SJSA1 (cell line): Measurements from ENCODE around the gene P3H2. TPM values are rescaled to one million over a fixed set of nuclear protein-coding genes. Genes with fewer than 3 reads are reported as not detected.
A peak's percentile ranks its signal among the peaks of the same experiment; 100 is the strongest.
"Not testable (repeated sequence)": the region's sequence is repeated elsewhere in the genome, so short reads cannot be mapped to it uniquely, and the experiment has no call there.

Source experiments
- DNase-seq, 2 experiments: peaks; one replicate each; pipeline ENCODE4 v3.0.0-alpha.2; 2015 to 2020; ENCODE audit warnings: low spot score in 2 of 2, low read depth in 1 of 2
- H3K27ac ChIP-seq: fragments of 250-450 bp; sonication (Bioruptor Pico); 2 replicates; pipeline ENCODE4 v1.5.1; 2020; ENCODE audit warnings: mild to moderate bottlenecking, moderate library complexity
- H3K27me3 ChIP-seq: fragments of 250-450 bp; sonication (Bioruptor Pico); replicated peaks from 2 replicates; pipeline ENCODE4 v1.5.1; 2020; ENCODE audit warnings: mild to moderate bottlenecking, moderate library complexity
- H3K36me3 ChIP-seq: fragments of 250-450 bp; sonication (Bioruptor Pico); 2 replicates; pipeline ENCODE4 v1.5.1; 2020; ENCODE audit warnings: mild to moderate bottlenecking
- H3K4me1 ChIP-seq: fragments of 250-450 bp; sonication (Bioruptor Pico); replicated peaks from 2 replicates; pipeline ENCODE4 v1.6.1; 2021; ENCODE audit warnings: mild to moderate bottlenecking
- H3K4me3 ChIP-seq: fragments of 250-450 bp; sonication (Bioruptor Pico); 2 replicates; pipeline ENCODE4 v1.5.1; 2020; ENCODE audit warnings: mild to moderate bottlenecking
- H3K9me3 ChIP-seq: fragments of 250-450 bp; sonication (Bioruptor Pico); replicated peaks from 2 replicates; pipeline ENCODE4 v1.5.1; 2020; ENCODE audit warnings: mild to moderate bottlenecking
- total RNA-seq: library from RNA; depleted of rRNA; stranded (reverse); fragments of >200 nt; shearing (Covaris generic); gene quantifications from 2 replicates; pipeline ENCODE4 v1.2.3, GENCODE V29; 2014

Gene P3H2
- total RNA-seq, 1 experiment from 2014 or later = 166 TPM

GRCh38 chr3:189961522-189962161, 159.1 kb downstream of the P3H2 start:
- peak; percentile 78 to 80 for DNase-seq
- peaks cover 6% of the 10 kb centered on the region for H3K4me1 ChIP-seq

DNA sequence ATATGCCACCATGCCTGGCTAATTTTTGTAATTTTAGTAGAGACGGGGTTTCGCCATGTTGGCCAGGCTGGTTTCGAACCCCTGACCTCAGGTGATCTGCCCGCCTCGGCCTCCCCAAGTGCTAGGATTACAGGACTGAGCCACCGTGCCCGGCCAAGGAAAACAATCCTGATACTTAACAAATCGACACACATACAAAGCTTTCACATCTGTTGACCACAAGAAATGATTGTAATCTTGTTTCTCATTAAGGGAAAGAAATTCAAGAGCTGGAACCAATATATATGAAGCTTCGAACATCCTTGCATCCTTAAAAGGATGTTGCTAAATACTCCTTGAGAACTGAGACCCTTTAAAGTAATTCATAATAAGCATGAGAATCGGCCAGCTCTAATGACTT, 159.6 kb downstream of the P3H2 start:
- H3K4me1 ChIP-seq, DNase-seq, H3K9me3 ChIP-seq, H3K4me3 ChIP-seq, H3K27me3 ChIP-seq, H3K27ac ChIP-seq: not testable (repeated sequence)
- peaks cover 25% of the 10 kb centered on the region for H3K36me3 ChIP-seq

More at GRCh38 chr3:189961522-189962161, 159.1 kb downstream of the P3H2 start:
- Histone ChIP-seq H3K27me3 (no peaks in the 10 kb centered on the region), H3K9me3 (no peaks in the 10 kb centered on the region), H3K36me3 (peaks cover 30% of the 10 kb centered on the region), H3K4me3 (no peak overlapping the region), H3K27ac (peak overlapping the region; percentile 20; the same call in 1 of the 2 replicates)

- Histone ChIP-seq H3K4me1 (no peaks in the 10 kb centered on the region), H3K27me3 (no peaks in the 10 kb centered on the region), H3K9me3 (no peaks in the 10 kb centered on the region), H3K4me3 (no peak overlapping the region), H3K36me3 (peaks cover 3% of the 10 kb centered on the region; the same call in 1 of the 2 replicates), H3K27ac (no peak overlapping the region)
- no peak for DNase-seq
These were observed 165.7 kb downstream of the P3H2 start for GRCh38 chr3:189954733-189955665.

DNA sequence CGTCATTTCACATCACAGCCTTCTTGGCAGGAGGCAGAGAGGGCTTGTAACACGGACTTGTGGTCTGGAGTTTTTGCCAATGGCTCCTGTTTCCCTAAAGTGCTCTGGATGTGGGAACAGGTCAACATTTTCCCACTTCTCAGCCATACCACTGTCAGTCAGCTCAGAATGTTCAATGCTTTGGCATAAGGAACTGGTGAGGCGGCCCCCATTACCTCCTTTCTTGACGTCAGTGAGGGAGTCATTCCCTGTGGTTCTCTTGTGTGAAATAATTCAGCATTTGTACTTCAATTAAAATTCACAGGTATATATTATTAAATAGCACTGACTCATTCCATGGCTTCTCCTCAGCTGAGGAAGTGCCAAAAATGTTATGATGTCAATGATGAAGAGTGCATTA, 167.1 kb downstream of the P3H2 start:
- no peak for DNase-seq
- H3K9me3 ChIP-seq = no peaks in the 10 kb centered on the region
- H3K4me1 ChIP-seq = no peaks in the 10 kb centered on the region
- H3K27ac ChIP-seq = no peak overlapping the region
- H3K36me3 ChIP-seq = peaks cover 3% of the 10 kb centered on the region; the same call in 1 of the 2 replicates
- H3K4me3 ChIP-seq = no peak overlapping the region
- no peaks in the 10 kb centered on the region for H3K27me3 ChIP-seq

GRCh38 chr3:189952272-189952671, 168.4 kb downstream of the P3H2 start:
- H3K9me3 ChIP-seq = no peaks in the 10 kb centered on the region
- no peak overlapping the region for H3K4me3 ChIP-seq
- no peaks in the 10 kb centered on the region for H3K4me1 ChIP-seq
- H3K36me3 ChIP-seq = peaks cover 3% of the 10 kb centered on the region; the same call in 1 of the 2 replicates
- no peaks in the 10 kb centered on the region for H3K27me3 ChIP-seq
- H3K27ac ChIP-seq = no peak overlapping the region
- DNase-seq = no peak

DNA sequence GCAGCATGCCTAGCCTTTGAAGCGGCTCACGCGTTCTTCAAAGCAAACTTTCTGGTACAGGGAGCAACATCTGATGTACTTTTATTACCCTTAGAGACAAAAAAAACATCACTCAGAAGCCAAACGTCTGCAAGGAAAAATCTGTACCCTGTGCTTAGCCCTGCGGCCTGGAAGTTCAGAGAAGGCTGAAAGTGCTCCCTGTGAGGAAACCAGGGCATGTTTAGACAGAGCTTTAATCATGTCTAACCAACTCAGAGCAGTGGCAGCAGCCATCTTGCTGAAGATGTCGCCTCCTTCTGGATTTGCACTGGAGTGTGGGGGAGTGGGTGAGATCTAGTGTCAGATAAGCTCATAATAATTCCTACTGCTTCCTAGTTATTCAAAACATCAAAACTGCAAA, 170.4 kb downstream of the P3H2 start:
- Histone ChIP-seq H3K27ac (no peak overlapping the region), H3K27me3 (no peaks in the 10 kb centered on the region), H3K36me3 (no peaks in the 10 kb centered on the region), H3K4me3 (no peak overlapping the region), H3K4me1 (no peaks in the 10 kb centered on the region), H3K9me3 (no peaks in the 10 kb centered on the region)
- no peak for DNase-seq

DNA sequence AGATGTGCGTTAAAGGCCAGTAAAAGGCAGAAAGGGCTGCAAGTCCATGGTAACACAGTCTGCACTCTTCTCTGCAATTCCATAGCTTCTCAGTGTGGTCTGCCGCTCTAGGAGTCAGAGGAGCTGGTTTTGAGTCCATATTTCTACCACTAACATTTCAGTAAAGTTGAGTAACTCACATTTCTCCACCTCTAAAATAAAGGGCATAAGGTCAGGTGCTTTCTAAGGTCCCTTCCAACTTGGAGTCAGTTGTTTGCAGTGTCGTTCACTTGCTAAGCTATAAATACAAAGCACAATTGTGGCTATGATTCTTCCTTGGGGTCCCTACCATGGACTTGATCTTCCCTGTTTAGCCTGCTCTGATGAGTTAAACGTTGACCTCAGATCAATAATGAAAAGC, 171.1 kb downstream of the P3H2 start:
- no peaks in the 10 kb centered on the region for H3K9me3 ChIP-seq
- no peaks in the 10 kb centered on the region for H3K4me1 ChIP-seq
- H3K27me3 ChIP-seq = no peaks in the 10 kb centered on the region
- H3K27ac ChIP-seq = no peak overlapping the region
- no peak for DNase-seq
- H3K36me3 ChIP-seq = no peaks in the 10 kb centered on the region
- H3K4me3 ChIP-seq = no peak overlapping the region

DNA sequence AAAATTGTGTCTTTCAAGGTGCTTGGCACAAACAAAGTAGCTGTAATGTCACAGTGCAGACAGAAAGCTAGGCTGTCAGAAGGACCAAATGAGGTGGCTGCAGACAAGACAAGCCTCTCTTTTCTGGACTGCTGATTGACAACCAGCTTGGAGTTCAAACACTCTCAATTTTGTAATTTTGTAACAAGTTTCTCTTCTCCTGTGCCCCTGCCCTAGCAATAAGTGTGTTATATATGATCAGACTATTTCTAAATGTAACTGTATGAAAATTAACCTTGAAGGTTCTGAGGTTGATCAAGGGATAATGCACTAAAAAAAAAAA, 172.0 kb downstream of the P3H2 start:
- Histone ChIP-seq H3K27me3 (no peaks in the 10 kb centered on the region), H3K4me3 (no peak overlapping the region), H3K27ac (no peak overlapping the region), H3K4me1 (no peaks in the 10 kb centered on the region), H3K9me3 (no peaks in the 10 kb centered on the region), H3K36me3 (no peaks in the 10 kb centered on the region)
- no peak for DNase-seq

DNA sequence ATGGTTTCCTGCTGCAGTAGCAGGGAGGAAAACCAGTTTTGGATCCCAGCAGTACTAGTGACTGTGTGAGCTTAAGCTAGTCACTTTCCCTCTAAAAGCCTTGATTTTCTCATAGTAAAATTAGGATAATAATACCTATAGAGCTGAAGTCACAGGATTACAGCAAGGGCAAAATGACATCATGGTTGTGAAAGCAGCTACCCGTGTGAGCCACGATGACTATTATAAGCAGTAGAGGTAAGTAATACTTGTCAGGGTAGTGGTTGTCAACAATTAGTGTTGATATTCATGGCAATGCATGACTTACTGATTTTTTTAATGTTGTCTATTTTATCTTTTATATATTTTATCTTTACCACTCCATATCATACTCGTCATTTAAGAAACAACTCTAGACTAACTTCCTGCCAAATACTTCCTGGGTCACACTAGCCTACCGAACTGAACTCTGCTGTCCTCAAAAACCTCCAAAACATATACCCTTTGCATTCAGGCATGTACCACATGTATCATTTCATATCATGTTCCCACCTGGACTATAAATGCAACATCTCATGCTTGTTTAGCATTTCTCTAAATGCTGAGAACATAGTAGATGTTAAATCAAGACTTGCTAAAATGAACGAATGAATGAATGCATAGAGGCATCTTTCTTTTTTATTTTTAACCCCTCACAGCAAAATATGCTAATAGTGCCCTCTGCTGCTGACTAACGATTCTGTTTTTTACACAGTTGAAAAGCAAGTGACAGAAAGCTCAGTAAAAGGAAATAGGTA, 172.6 kb downstream of the P3H2 start:
- H3K4me1 ChIP-seq = no peaks in the 10 kb centered on the region
- H3K9me3 ChIP-seq = no peaks in the 10 kb centered on the region
- H3K27ac ChIP-seq = no peak overlapping the region
- peak in 1 of 2 experiments; percentile 44 for DNase-seq
- H3K27me3 ChIP-seq = no peaks in the 10 kb centered on the region
- H3K36me3 ChIP-seq = no peaks in the 10 kb centered on the region
- H3K4me3 ChIP-seq = no peak overlapping the region

DNA sequence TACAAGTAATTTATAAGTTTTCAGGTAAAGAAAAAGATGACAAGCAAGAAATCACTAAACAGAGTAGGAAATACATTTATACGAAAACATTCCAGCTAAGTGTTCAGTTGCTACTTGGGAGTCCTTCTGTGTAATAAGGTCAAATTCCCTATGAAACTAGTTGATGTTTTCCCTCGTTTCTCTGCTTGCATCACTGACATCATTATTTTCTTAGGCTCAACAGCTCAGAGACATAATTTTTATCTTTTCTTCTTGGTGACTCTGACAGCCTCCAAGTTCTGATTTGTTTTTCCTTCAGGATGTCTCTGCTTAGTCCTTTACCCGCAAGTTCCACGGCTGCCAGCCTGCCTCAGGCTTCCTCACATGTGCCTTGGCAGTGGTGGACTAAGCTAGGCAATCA, 173.6 kb downstream of the P3H2 start:
- no peak overlapping the region for H3K27ac ChIP-seq
- DNase-seq = no peak
- no peaks in the 10 kb centered on the region for H3K9me3 ChIP-seq

DNA sequence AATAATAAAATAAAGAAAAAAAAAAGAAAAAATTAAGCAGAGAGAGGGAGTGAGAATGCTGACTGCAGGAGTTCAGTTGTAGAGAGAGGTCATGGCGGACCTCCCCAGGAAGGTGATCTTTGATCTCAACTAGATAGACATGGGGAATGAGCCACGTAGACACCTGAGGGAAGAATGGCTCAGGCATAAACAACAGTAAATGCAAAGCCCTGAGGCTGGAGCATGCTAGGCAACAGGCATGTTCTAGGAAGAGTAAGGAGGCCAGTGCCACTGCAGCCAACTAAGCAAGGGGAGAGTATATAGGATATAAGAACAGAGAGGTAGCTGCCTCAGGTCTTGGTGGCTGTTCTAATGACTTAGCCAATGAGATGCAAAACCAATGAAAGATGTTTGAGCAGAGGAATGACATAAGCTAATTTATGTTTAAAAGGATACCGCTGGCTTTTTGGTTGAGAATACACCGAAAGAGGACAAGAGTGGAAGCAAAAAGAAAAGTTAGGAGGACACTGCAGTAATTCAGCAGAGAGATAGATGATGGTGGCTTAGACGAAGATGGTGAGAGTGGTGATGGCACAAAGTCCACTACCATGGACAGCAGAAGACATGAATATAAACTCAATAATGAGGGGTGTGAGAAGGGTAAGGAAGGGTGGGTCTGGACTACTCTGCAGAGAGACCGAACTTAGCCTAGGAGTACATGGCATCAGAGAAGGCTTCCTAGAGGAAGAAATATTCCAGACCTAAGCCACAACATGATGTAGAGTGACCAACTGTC, 174.6 kb downstream of the P3H2 start:
- Histone ChIP-seq H3K4me3 (no peak overlapping the region), H3K36me3 (no peaks in the 10 kb centered on the region), H3K27ac (no peak overlapping the region), H3K27me3 (no peaks in the 10 kb centered on the region), H3K9me3 (no peaks in the 10 kb centered on the region), H3K4me1 (peaks cover 14% of the 10 kb centered on the region)
- no peak for DNase-seq

More for the DNA sequence above, 173.6 kb downstream of the P3H2 start:
- H3K4me1 ChIP-seq = peaks cover 5% of the 10 kb centered on the region
- no peaks in the 10 kb centered on the region for H3K36me3 ChIP-seq
- H3K27me3 ChIP-seq = no peaks in the 10 kb centered on the region
- H3K4me3 ChIP-seq = no peak overlapping the region

DNA sequence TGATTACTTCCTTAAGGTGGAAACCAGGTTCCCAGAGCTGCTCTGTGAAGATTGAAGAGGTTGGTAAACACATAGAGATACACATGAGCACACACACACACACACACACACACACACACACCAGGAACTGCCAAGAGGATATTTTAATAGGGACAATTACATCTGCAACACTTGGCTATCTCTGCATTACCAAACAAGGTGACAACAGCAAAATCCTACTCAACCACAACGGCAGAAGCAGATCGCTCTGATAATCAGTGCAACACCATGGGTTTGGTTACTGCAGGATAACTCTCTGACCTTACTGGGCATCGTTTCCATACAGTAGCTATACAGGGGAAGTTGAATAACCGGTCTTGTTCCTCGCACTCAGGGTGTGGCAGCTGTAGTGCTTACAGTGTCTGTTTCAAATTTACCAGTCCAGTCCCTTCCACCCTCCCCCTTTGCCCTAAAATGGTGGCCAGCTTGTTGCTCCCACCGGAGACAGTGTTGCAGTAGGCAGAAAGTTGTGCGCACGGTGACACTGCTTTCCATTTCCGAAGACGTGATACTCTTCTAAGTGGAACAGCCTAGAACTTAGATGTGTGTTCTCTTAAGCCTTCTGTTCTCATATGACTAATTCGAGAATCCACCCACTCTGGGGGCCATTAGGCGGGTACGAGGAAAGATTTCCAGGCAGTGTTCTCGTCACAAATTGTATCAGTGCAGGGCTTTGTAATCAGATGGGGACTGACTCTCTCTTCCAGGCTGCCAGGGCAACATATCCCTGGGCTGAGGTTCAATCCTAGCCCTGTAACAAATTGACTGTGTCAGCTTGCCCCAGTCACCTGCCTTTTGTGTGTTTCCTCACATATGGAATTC, 176.2 kb downstream of the P3H2 start:
- Histone ChIP-seq H3K4me3 (no peak overlapping the region), H3K27me3 (no peaks in the 10 kb centered on the region), H3K36me3 (no peaks in the 10 kb centered on the region), H3K4me1 (peaks cover 16% of the 10 kb centered on the region), H3K9me3 (no peaks in the 10 kb centered on the region), H3K27ac (no peak overlapping the region)
- no peak for DNase-seq
